HG02870 (cell line): ENCODE results near the gene C13orf42.
"Not testable (repeated sequence)": the region's sequence is repeated elsewhere in the genome, so short reads cannot be mapped to it uniquely, and the experiment has no call there.

ENCODE experiments used
- ATAC-seq: cut with Tn5 transposase; IDR thresholded peaks from one replicate; pipeline ENCODE4 v1.9.1; 2021; ENCODE audit warnings: mild to moderate bottlenecking, moderate library complexity; ENCODE audit not compliant: unreplicated experiment

Gene C13orf42

GRCh38 chr13:51122868-51123566 lies 11.9 kb upstream of the C13orf42 start:
- ATAC-seq = no peak

- ATAC-seq = not testable (repeated sequence)
Observed at GRCh38 chr13:51120873-51121272, 9.8 kb upstream of the C13orf42 start.

GRCh38 chr13:51118809-51119431 lies 7.8 kb upstream of the C13orf42 start:
- ATAC-seq = no peak

DNA sequence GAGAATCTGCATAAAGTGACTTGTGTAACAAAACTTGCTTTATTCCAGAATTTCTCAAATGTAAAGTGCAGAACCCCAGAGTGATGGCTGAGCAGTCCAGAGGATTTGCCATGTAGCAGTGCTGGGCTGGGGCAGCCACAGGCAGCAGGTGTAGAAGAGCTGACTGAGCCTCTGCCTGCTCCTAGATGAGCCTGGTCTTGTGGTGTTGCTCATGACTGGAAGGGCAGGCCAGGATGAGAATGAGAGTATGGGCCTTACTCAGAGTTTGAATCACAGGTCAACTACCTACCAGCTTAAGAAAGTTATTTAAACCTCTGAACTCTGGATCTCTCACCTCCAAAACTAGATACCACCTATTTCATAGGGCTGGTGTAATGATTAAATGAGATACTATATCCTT lies 2.9 kb upstream of the C13orf42 start:
- ATAC-seq = no peak

- no peak for ATAC-seq
Observed at GRCh38 chr13:51113186-51113881, 2.3 kb upstream of the C13orf42 start.

DNA sequence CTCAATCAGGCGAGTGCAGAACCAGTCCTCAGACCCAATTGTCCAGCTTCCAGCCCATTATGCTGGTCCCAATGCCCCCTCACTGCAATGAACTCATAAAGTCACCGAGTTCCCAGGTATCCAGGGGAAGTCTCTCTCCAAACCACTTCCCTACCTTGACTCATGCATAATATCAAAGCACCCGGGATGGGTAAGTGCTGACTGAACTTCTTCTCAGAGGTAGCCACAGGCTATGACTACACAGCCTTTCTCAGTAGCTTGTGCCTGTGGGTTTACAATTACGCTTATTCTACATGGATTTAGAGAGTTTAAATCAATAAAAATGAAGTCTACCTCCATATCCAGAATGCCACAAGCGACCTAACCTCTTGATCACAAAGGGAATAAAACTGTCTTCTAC lies 1.7 kb upstream of the C13orf42 start:
- ATAC-seq = no peak

DNA sequence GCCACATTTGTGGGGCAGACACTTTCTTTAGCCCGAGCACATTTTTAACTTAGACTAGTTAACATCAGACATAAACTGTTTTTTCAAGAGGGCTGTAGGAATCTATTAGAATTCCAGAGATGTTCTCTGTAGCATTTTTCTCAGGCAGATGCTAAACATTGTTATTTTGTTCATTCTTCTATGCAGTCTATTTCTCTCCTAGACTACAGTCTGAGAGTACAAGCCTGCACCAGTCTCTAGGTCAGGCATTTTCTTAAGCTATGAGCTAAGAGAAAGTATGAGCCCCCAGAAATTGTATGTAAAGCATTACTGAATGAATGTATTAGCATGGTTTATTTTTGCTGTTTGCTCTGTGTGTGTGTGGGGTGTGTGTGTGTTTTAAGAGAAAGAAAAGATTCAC lies 923 bp upstream of the C13orf42 start:
- no peak for ATAC-seq

DNA sequence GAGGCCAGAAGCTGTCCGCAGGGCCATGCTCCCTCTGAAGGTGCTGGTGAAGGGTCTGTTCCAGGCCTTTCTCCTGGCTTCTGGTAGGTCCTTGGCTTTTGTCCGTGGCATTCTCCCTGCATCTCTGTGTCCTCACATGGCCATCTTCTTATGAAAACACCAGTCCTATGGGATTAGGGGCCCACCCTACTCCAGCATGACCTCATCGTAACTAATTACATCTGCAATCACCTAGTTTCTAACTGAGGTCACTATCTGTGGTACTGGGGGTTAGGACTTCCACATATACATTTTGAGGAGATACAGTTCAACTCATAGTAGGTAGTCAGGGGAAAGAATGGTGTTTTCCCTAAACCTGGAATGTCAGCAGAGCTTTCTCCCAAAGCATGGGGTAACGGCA lies 3.1 kb downstream of the C13orf42 start:
- no peak for ATAC-seq

DNA sequence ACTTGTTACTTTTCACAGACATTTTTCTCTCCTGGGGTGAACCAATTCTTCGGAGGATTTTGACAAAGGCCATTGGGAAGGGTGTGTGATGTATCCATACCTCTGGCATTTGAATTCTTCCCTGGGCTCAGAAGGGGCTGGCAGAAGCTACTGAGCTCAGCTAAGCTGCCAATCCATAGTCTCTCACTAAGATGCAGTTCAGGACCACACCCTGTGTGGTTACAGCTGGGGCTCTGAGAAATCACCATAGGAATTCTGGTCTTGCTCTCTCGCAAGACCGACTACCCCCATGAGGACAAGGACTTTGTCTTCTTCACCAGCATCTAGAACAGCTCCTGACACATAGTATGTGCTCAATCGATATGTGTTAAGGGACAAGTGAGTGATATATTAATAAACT lies 6.0 kb downstream of the C13orf42 start:
- no peak for ATAC-seq

GRCh38 chr13:51101636-51102235 lies 9.3 kb downstream of the C13orf42 start:
- ATAC-seq = no peak

GRCh38 chr13:51097353-51098043 lies 13.6 kb downstream of the C13orf42 start:
- no peak for ATAC-seq

DNA sequence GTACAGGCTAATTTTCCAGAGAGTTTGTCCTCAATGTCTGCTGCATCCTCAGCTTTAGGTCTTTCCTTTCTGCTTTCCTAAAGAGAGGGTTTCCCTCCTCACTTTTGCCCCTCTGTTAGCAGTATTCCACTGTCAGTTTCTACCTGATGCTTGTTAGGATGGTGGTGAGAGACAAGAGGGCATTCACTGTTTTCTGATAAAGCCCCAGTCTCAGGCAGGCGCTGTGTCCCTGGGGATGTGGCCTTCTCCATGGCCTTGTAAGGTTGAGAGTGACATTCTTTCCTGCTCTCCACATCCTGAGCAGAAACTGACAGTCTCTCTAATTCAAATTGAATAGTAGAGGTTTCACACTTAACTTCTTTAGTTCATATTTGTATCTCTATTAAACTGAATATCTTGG lies 14.9 kb downstream of the C13orf42 start:
- ATAC-seq = no peak

- no peak for ATAC-seq
Observed at GRCh38 chr13:51093574-51093973, 17.5 kb downstream of the C13orf42 start.

DNA sequence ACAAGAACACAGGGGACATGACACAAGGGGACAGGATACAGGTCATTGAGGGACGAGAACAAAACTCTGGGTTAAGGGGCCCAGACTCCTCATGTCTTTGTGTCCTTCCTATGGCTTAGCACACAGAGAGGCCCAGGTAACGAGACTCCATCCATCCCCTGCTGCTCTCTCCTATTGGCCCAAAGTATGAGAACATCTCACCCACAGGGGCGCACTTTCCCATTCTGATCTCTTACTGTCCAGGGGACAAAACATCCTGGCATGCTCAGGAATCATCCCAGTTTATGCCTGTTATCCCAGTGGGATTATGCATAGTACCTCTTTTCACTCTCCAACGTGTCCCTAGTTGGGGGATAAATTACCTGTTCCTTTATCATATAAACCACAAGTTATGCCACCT lies 19.2 kb downstream of the C13orf42 start:
- ATAC-seq = no peak

GRCh38 chr13:51083706-51084105 lies 27.4 kb downstream of the C13orf42 start:
- no peak for ATAC-seq

- ATAC-seq = not testable (repeated sequence)
Observed at GRCh38 chr13:51080478-51081065, 30.5 kb downstream of the C13orf42 start.

- no peak for ATAC-seq
Observed at GRCh38 chr13:51071493-51071892, 39.6 kb downstream of the C13orf42 start.

DNA sequence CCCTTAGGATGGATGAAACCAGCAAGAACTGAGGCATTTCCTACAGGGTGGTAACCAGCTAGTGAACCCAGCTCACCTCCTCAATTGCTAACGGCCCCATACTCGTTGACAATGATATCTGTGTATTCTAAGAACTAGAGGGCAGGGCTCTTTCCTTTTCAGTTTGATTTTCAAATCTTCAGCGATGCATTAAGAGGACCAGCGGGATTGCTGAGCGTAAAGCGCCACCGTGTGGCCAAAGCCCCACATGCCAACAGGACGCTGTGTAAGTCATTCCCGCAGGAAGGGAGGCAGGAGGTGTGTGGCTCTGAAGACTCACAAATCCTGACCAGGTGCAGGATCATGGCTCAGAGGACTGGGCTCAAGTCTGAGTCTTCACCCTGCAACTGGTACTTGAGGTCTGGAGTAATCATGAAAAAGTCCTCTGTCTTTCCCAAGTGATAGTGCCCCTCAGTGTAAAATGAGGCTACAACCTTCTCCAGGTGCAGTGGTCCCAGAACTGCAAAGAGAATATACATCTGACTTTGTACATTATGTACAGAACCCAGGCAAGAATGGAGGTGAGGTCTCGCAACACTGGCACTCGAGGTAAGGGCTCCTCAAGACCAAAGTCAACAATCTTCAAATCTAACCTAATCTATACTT lies 40.9 kb downstream of the C13orf42 start:
- ATAC-seq = peak; percentile 90

DNA sequence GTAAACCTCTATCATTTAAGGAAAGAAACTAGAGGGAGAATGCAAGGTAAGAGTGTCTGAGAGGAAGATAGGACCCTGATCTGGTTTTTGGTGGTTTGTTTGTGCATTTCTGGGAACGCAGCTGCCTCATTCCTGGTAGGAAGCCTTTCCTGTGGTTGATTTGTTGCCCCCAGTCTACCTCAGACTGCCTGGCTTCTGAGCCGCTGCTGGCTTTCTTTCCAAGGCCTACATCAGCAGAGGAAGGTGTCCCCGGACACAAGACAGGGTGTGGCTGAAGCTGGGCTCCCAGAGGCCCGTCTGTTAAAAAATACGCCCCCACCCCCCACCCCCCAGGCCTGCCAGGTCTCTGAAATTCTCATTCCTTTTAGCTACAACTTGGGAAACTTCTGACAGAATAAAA lies 42.6 kb downstream of the C13orf42 start:
- ATAC-seq = no peak

DNA sequence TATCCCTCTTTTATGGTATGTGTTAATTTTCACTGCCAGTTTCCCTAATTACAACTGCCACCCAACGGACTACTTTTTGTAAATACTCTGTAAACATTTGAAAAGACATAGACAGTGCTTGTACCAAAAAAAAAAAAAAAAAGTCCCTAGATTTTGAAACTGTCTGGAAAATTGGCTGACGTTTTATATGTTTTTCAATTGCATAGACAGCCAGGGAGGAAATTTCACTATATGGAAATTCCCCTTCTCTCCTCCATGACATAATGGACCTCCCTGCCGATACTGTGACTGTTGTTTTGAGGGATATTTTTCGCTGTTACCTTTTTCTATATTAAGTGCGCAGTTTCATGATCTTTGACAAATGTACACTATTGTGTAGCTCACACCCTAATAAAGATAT lies 43.4 kb downstream of the C13orf42 start:
- ATAC-seq = no peak
